Measurements from ENCODE around the gene MYL4. TPM values are rescaled to one million over a fixed set of nuclear protein-coding genes. Genes with fewer than 3 reads are reported as not detected.

MYL4 gene
- total RNA-seq, 1 donor from 2014 or later: 7.6 TPM

DNA sequence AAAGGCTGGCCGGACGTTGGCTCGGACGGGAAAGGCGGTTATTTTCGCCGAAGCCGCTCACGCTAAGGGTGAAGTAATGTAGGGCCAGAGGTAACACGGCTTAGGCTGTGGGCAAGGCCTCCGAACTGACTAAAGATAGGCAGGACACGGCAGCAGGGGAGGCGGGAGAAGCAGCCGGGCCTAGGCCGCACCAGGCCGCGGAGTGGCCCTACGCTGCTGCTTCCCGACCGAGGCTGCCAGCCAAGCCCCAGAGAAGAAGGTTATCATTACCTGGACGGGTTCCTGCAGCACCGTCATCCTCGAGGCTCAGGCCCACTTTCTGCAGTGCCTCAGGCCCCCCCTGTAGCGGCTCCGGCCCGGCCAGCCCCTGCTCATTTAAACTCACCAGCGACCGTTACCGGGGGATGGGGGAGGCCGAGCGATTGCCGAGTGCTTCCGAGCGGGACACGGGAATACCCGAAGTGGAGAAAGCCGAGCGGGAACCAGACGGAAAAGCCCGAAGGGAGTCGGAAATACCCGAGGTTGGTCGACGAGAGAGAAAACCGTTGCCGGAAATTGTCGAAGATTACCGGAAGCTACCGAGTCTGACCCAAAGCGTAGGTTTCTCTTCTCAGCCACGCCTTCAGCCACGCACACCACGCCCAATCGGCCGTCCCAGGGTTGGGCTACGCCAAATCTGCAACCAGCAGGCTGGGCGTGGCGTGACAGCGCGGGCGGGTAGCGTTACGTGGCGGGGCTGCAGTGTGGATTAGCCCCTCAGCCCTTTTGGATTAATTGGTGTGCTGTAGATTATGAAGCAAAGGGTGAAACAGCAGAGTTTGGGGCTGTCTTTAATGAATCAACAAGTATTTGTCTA is 20.0 kb upstream of the MYL4 start, which contains the start of gene CDC27:
Gene CDC27, minus strand, starts transcription at position 420 of the 856 bp plus-strand sequence. Its CDS starts 123 bp downstream, at position 297.
- Mint-ChIP-seq H3K4me3 (ENCODE audit: unreplicated experiment) (peak within 1 kb of the TSS; percentile 94), H3K36me3 (ENCODE audit: unreplicated experiment) (no peaks in the 10 kb centered on the region), H3K27me3 (ENCODE audit: unreplicated experiment) (peaks cover 9% of the 10 kb centered on the region), H3K27ac (ENCODE audit: unreplicated experiment) (peak within 1 kb of the TSS; percentile 91), H3K9me3 (ENCODE audit: unreplicated experiment) (no peaks in the 10 kb centered on the region), H3K4me1 (ENCODE audit: low read depth, unreplicated experiment) (peaks cover 14% of the 10 kb centered on the region)
- DNase-seq: peak; percentile 99
- TF ChIP-seq, protein P1, sequence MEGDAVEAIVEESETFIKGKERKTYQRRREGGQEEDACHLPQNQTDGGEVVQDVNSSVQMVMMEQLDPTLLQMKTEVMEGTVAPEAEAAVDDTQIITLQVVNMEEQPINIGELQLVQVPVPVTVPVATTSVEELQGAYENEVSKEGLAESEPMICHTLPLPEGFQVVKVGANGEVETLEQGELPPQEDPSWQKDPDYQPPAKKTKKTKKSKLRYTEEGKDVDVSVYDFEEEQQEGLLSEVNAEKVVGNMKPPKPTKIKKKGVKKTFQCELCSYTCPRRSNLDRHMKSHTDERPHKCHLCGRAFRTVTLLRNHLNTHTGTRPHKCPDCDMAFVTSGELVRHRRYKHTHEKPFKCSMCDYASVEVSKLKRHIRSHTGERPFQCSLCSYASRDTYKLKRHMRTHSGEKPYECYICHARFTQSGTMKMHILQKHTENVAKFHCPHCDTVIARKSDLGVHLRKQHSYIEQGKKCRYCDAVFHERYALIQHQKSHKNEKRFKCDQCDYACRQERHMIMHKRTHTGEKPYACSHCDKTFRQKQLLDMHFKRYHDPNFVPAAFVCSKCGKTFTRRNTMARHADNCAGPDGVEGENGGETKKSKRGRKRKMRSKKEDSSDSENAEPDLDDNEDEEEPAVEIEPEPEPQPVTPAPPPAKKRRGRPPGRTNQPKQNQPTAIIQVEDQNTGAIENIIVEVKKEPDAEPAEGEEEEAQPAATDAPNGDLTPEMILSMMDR (IDR thresholded peaks at IDR 0.05; ENCODE audit: partially characterized antibody, unreplicated experiment): no peak

DNA sequence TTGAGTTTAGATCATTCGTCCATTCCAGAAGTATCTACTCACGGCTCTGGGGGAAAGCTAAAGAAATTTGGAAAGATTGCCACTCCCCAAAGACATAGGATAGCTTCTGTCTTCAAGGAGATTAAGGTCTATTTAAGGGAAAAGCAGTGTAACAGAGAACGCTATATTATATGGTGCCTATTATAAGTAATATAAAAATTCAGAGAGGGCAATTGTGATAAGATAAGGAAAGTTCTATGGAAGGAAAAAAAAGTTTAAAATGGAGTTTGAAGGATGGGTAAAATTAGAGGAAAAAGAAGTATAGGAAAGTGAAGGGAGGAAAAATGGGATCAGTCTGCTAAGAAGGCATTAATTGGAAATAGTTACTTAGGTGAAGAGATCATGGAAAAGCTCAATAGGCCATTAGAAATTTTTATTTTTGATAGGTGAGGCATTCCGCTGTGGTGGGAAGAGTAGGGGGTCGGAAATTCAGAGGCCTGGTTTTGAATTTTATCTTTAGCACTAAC is 19.4 kb upstream of the MYL4 start:
- Mint-ChIP-seq H3K36me3 (ENCODE audit: unreplicated experiment) (no peaks in the 10 kb centered on the region), H3K27me3 (ENCODE audit: unreplicated experiment) (peaks cover 9% of the 10 kb centered on the region), H3K27ac (ENCODE audit: unreplicated experiment) (peak overlapping the region; percentile 91), H3K4me3 (ENCODE audit: unreplicated experiment) (peak overlapping the region; percentile 94), H3K4me1 (ENCODE audit: low read depth, unreplicated experiment) (peaks cover 9% of the 10 kb centered on the region), H3K9me3 (ENCODE audit: unreplicated experiment) (no peaks in the 10 kb centered on the region)
- TF ChIP-seq, protein P1 (IDR thresholded peaks at IDR 0.05; ENCODE audit: partially characterized antibody, unreplicated experiment): no peak
- no peak for DNase-seq

DNA sequence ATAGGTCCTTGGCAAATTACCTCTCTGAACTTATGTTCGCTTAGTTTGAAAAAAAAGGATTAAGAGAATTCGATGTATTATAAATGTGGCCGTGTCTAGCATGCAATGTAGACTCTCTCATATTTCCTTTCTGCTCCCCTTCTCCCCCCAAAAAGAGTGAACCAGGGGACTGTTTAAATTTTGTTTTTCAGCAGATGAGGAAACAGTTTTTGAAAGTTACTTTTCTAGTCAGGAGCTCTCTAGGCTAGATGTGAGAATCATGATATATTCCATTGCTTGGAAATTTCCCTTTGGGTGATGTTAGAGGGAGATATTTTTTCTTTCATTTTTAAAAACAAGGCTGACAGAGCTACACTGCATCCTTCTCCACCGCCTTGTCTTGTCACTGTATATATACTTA is 18.9 kb upstream of the MYL4 start:
- H3K27me3 Mint-ChIP-seq (ENCODE audit: unreplicated experiment): peaks cover 9% of the 10 kb centered on the region
- no peak overlapping the region for H3K4me3 Mint-ChIP-seq (ENCODE audit: unreplicated experiment)
- H3K36me3 Mint-ChIP-seq (ENCODE audit: unreplicated experiment): no peaks in the 10 kb centered on the region
- H3K27ac Mint-ChIP-seq (ENCODE audit: unreplicated experiment): no peak overlapping the region
- no peaks in the 10 kb centered on the region for H3K9me3 Mint-ChIP-seq (ENCODE audit: unreplicated experiment)
- TF ChIP-seq, protein P1 (IDR thresholded peaks at IDR 0.05; ENCODE audit: partially characterized antibody, unreplicated experiment): no peak
- no peak for DNase-seq
- peaks cover 8% of the 10 kb centered on the region for H3K4me1 Mint-ChIP-seq (ENCODE audit: low read depth, unreplicated experiment)

DNA sequence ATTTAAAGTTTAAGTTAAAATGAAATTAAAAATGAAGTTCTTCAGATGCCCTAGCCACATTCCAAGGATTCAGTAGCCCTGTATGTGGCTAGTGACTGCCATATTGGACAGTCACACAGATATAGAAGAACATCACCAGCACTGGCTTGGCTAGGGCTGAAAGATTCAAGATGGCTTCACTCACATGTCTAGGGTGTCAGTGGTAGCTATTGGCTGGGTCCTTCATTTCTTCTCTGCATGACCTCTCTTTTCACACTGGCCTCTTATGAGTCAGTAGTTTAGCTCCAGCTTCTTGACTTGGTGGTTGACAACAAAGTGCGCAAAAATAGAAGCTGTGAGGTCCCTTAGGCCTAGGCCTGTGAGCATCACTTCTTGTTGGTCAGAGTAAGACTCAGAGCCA is 18.4 kb upstream of the MYL4 start:
- Mint-ChIP-seq H3K4me3 (ENCODE audit: unreplicated experiment) (no peak overlapping the region), H3K27ac (ENCODE audit: unreplicated experiment) (no peak overlapping the region), H3K9me3 (ENCODE audit: unreplicated experiment) (no peaks in the 10 kb centered on the region), H3K4me1 (ENCODE audit: low read depth, unreplicated experiment) (peaks cover 8% of the 10 kb centered on the region), H3K27me3 (ENCODE audit: unreplicated experiment) (peaks cover 9% of the 10 kb centered on the region), H3K36me3 (ENCODE audit: unreplicated experiment) (peaks cover 5% of the 10 kb centered on the region)
- TF ChIP-seq, protein P1 (IDR thresholded peaks at IDR 0.05; ENCODE audit: partially characterized antibody, unreplicated experiment): no peak
- DNase-seq: no peak

DNA sequence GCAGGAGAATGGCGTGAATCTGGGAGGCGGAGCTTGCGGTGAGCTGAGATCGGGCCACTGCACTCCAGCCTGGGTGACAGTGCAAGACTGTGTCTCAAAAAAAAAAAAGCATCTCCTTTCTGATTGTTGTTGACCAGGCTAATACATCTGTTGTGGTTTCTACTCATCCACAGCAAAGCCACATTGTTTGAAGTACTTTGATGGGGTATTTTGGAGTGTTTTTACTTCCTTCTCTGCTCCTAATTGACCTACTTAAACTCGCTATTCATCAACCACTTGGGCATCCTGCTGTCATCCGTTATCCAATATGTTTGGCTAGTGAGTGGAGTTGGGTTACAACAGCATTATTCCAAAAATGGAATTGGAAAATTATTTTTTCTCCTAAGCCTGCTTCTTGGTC is 16.6 kb upstream of the MYL4 start:
- peaks cover 9% of the 10 kb centered on the region for H3K27me3 Mint-ChIP-seq (ENCODE audit: unreplicated experiment)
- peaks cover 6% of the 10 kb centered on the region for H3K36me3 Mint-ChIP-seq (ENCODE audit: unreplicated experiment)
- peaks cover under 1% of the 10 kb centered on the region for H3K4me1 Mint-ChIP-seq (ENCODE audit: low read depth, unreplicated experiment)
- no peak overlapping the region for H3K4me3 Mint-ChIP-seq (ENCODE audit: unreplicated experiment)
- no peak overlapping the region for H3K27ac Mint-ChIP-seq (ENCODE audit: unreplicated experiment)
- TF ChIP-seq, protein P1 (IDR thresholded peaks at IDR 0.05; ENCODE audit: partially characterized antibody, unreplicated experiment): no peak
- no peak for DNase-seq
- no peaks in the 10 kb centered on the region for H3K9me3 Mint-ChIP-seq (ENCODE audit: unreplicated experiment)

All from glutamatergic neuron (in vitro differentiated cells).